HCT116 (cell line): Measurements from ENCODE around the gene OR10G3. TPM values are rescaled to one million over a fixed set of nuclear protein-coding genes. Genes with fewer than 3 reads are reported as not detected.
"Not testable (repeated sequence)": the region's sequence is repeated elsewhere in the genome, so short reads cannot be mapped to it uniquely, and the experiment has no call there.

ENCODE experiments used
- ATAC-seq: fragments of 200-7000 bp; cut with Tn5 transposase; 2 replicates; pipeline ENCODE4 v1.9.1; 2020; ENCODE audit warnings: mild to moderate bottlenecking, moderate library complexity
- BruUV-seq: library from RNA; stranded (reverse); fragments of 400-500 nt; replicated peaks from 2 replicates; lab custom pipeline; 2021; lab: Mats Ljungman, UMichigan
- CTCF ChIA-PET: fragments of 300-600 bp; sonication (Branson Sonifier 250); formaldehyde crosslinking; loops from one replicate; lab custom pipeline; 2021; ENCODE audit warnings: antibody characterized with exemption; lab: Charles Lee
- POLR2A ChIA-PET: fragments of 300-600, 350-600 bp; sonication (Branson Sonifier 250); formaldehyde crosslinking; loops from one replicate; lab custom pipeline; 2021; ENCODE audit warnings: antibody characterized with exemption; lab: Charles Lee
- RAD21 ChIA-PET, 2 experiments: fragments of 300-600 bp; sonication (Branson Sonifier 250); formaldehyde crosslinking; loops; one replicate each; lab custom pipeline; 2023; ENCODE audit warnings: low total read pairs in 2 of 2; ENCODE audit not compliant: uncharacterized antibody in 2 of 2, unreplicated experiment in 2 of 2, low non-redundant PET in 1 of 2; lab: Charles Lee
- DNase-seq: peaks from one replicate; pipeline ENCODE4 v3.0.0-alpha.2; 2010; ENCODE audit warnings: low read depth, low spot score
- H2AFZ ChIP-seq: fragments of 200-600 bp; shearing (Covaris generic), sonication (generic); 2 replicates; pipeline ENCODE4 v1.6.1; 2017; ENCODE audit warnings: low read depth, mixed run types, mixed read lengths, antibody characterized with exemption, low read length; ENCODE audit not compliant: poor library complexity, severe bottlenecking
- H3K27ac ChIP-seq: 2 replicates; pipeline ENCODE4 v1.5.1; 2012; ENCODE audit warnings: low read depth, low read length
- H3K27me3 ChIP-seq: fragments of 200-600 bp; sonication (generic); 2 replicates; pipeline ENCODE4 v1.6.1; 2016; ENCODE audit warnings: mixed run types, low read length, mixed read lengths; ENCODE audit not compliant: insufficient read depth
- H3K36me3 ChIP-seq, 2 experiments: fragments of 200-500 bp in 1 of 2; fragments of 200-600 bp in 1 of 2; sonication (Bioruptor generic) in 1 of 2; sonication (generic) in 1 of 2; 2 replicates each; pipeline versions ENCODE4 v1.5.1 to v1.6.1; 2014 to 2016; ENCODE audit warnings: low read length in 2 of 2, inconsistent platforms in 1 of 2, mixed read lengths in 1 of 2, mixed run types in 1 of 2; ENCODE audit not compliant: insufficient read depth in 2 of 2, control insufficient read depth in 1 of 2
- H3K4me1 ChIP-seq, 2 experiments: fragments of 200-600 bp in 1 of 2; sonication (generic) in 1 of 2; 2 replicates each; pipeline versions ENCODE4 v1.5.1 to v1.6.1; 2012 to 2017; ENCODE audit warnings: low read length in 2 of 2, inconsistent platforms in 1 of 2, mild to moderate bottlenecking in 1 of 2, mixed read lengths in 1 of 2, mixed run types in 1 of 2, moderate library complexity in 1 of 2; ENCODE audit not compliant: insufficient read depth in 2 of 2, control insufficient read depth in 1 of 2
- H3K4me2 ChIP-seq: fragments of 200-600 bp; sonication (generic); 2 replicates; pipeline ENCODE4 v1.6.1; 2017; ENCODE audit warnings: mixed run types, low read length, mixed read lengths
- H3K4me3 ChIP-seq, 2 experiments: fragments of 200-600 bp in 1 of 2; sonication (generic) in 1 of 2; replicated peaks in 1 of 2; 2 replicates each; pipeline ENCODE4 v1.5.1; 2011 to 2016; ENCODE audit warnings: low read length in 2 of 2, control low read depth in 1 of 2, low read depth in 1 of 2, mild to moderate bottlenecking in 1 of 2, mixed read lengths in 1 of 2, mixed run types in 1 of 2
- H3K79me2 ChIP-seq: fragments of 200-600 bp; sonication (generic); 2 replicates; pipeline ENCODE4 v1.6.1; 2017; ENCODE audit warnings: mild to moderate bottlenecking, mixed run types, low read length, moderate library complexity, mixed read lengths; ENCODE audit not compliant: insufficient read depth
- H3K9ac ChIP-seq: fragments of 200-600 bp; sonication (generic); 2 replicates; pipeline ENCODE4 v1.6.1; 2016; ENCODE audit warnings: low read length, mixed read lengths
- H3K9me2 ChIP-seq: fragments of 200-600 bp; sonication (generic), shearing (Covaris generic); 2 replicates; pipeline ENCODE4 v1.6.1; 2017; ENCODE audit warnings: mixed run types, mild to moderate bottlenecking, moderate library complexity; ENCODE audit not compliant: insufficient read depth
- H3K9me3 ChIP-seq, 2 experiments: fragments of 200-500 bp in 1 of 2; fragments of 200-600 bp in 1 of 2; sonication (Bioruptor generic) in 1 of 2; sonication (generic) in 1 of 2; 2 replicates each; pipeline ENCODE4 v1.6.1; 2014 to 2017; ENCODE audit warnings: low read length in 2 of 2, mixed read lengths in 2 of 2, inconsistent platforms in 1 of 2, low read depth in 1 of 2, mild to moderate bottlenecking in 1 of 2, mixed run types in 1 of 2, moderate library complexity in 1 of 2; ENCODE audit not compliant: control insufficient read depth in 1 of 2, insufficient read depth in 1 of 2
- H4K20me1 ChIP-seq: fragments of 200-600 bp; sonication (generic), shearing (Covaris generic); 2 replicates; pipeline ENCODE4 v1.6.1; 2017; ENCODE audit warnings: mixed run types, mild to moderate bottlenecking, moderate library complexity; ENCODE audit not compliant: insufficient read depth
- ATF3 ChIP-seq: IDR thresholded peaks from 2 replicates; pipeline ENCODE4 v1.6.1; 2012
- CBX3 ChIP-seq: IDR thresholded peaks from 2 replicates; pipeline ENCODE4 v1.6.1; 2012; ENCODE audit warnings: low read depth
- CEBPB ChIP-seq: IDR thresholded peaks from 2 replicates; pipeline ENCODE4 v1.6.1; 2012; ENCODE audit warnings: low read depth
- EGR1 ChIP-seq: IDR thresholded peaks from 2 replicates; pipeline ENCODE4 v1.6.1; 2012; ENCODE audit warnings: low read depth
- ELF1 ChIP-seq: IDR thresholded peaks from 2 replicates; pipeline ENCODE4 v1.6.1; 2012; ENCODE audit warnings: low read depth, borderline replicate concordance
- EZH2 ChIP-seq: fragments of 200-600 bp; sonication (generic); IDR thresholded peaks from 2 replicates; pipeline ENCODE4 v1.6.1; 2017; ENCODE audit warnings: antibody characterized with exemption, mixed run types
- EZH2phosphoT487 ChIP-seq: fragments of 200-600 bp; IDR thresholded peaks from 2 replicates; pipeline ENCODE4 v1.6.1; 2018; ENCODE audit warnings: antibody characterized with exemption, borderline replicate concordance
- FOSL1 ChIP-seq: IDR thresholded peaks from 2 replicates; pipeline ENCODE4 v1.6.1; 2012; ENCODE audit warnings: low read depth
- JUND ChIP-seq: IDR thresholded peaks from 2 replicates; pipeline ENCODE4 v1.6.1; 2012
- POLR2AphosphoS5 ChIP-seq: IDR thresholded peaks from 2 replicates; pipeline ENCODE4 v1.6.1; 2011; ENCODE audit warnings: mild to moderate bottlenecking, low read depth, low read length, moderate library complexity
- RAD21 ChIP-seq: IDR thresholded peaks from 2 replicates; pipeline ENCODE4 v1.6.1; 2012; ENCODE audit warnings: low read depth, mild to moderate bottlenecking
- REST ChIP-seq: IDR thresholded peaks from 2 replicates; pipeline ENCODE4 v1.6.1; 2012; ENCODE audit warnings: low read depth
- SP1 ChIP-seq: IDR thresholded peaks from 2 replicates; pipeline ENCODE4 v1.6.1; 2012; ENCODE audit warnings: low read depth
- YY1 ChIP-seq: IDR thresholded peaks from 2 replicates; pipeline ENCODE4 v1.6.1; 2011; ENCODE audit warnings: low read length, low read depth, moderate library complexity, mild to moderate bottlenecking; ENCODE audit not compliant: insufficient replicate concordance; ENCODE audit errors: extremely low read depth
- ZBTB33 ChIP-seq: IDR thresholded peaks from 2 replicates; pipeline ENCODE4 v1.6.1; 2011; ENCODE audit warnings: mild to moderate bottlenecking, low read length, moderate library complexity; ENCODE audit not compliant: insufficient replicate concordance; ENCODE audit errors: extremely low read depth
- ZFX ChIP-seq: fragments of 450-650 bp; IDR thresholded peaks from 2 replicates; pipeline ENCODE4 v1.6.1; 2017
- ZNF274 ChIP-seq: fragments of 200-500 bp; sonication (Bioruptor generic); IDR thresholded peaks from 2 replicates; pipeline ENCODE4 v1.6.1; 2014; ENCODE audit warnings: mild to moderate bottlenecking, low read depth, low read length, inconsistent platforms
- intact Hi-C: fragments of 100-400 bp; cut with micrococcal nuclease; formaldehyde crosslinking; loops from 2 replicates; pipeline ENCODE4 v1.10.0; 2022
- total RNA-seq: library from RNA; stranded (reverse); gene quantifications from one replicate; pipeline ENCODE4 v1.2.1, GENCODE V29; 2021; ENCODE audit not compliant: unreplicated experiment

Gene OR10G3
- total RNA-seq, 1 experiment from 2014 or later = not detected

- CTCF ChIA-PET = no interaction called here
- POLR2A ChIA-PET = no interaction called here
- Histone ChIP-seq H2AFZ (no peak overlapping the region), H3K9me3 (no peaks in the 10 kb centered on the region), H3K4me2 (no peak overlapping the region), H3K9me2 (no peaks in the 10 kb centered on the region), H3K36me3 (no peaks in the 10 kb centered on the region), H3K79me2 (no peaks in the 10 kb centered on the region), H3K4me3 (no peak overlapping the region), H3K27ac (no peak overlapping the region), H4K20me1 (no peaks in the 10 kb centered on the region), H3K4me1 (no peaks in the 10 kb centered on the region), H3K9ac (no peak overlapping the region), H3K27me3 (peaks cover 18% of the 10 kb centered on the region)
- RAD21 ChIA-PET = no interaction called here
- intact Hi-C loops = no loop called here
- no TSS peak for BruUV-seq
- no peak for TF ChIP-seq ATF3
- no peak for TF ChIP-seq EZH2
- no peak for TF ChIP-seq ZNF274
- TF ChIP-seq YY1 = no peak
- TF ChIP-seq JUND = no peak
- no peak for TF ChIP-seq POLR2AphosphoS5
- TF ChIP-seq CEBPB = no peak
- no peak for TF ChIP-seq FOSL1
- no peak for TF ChIP-seq REST
- no peak for TF ChIP-seq EGR1
- no peak for TF ChIP-seq EZH2phosphoT487
- TF ChIP-seq CBX3 = no peak
- TF ChIP-seq ELF1 = no peak
- no peak for TF ChIP-seq RAD21
- TF ChIP-seq ZFX = no peak
- no peak for TF ChIP-seq SP1
- TF ChIP-seq ZBTB33 = no peak
- no peak for DNase-seq
- no peak for ATAC-seq
These were observed 32.4 kb upstream of the OR10G3 start for GRCh38 chr14:21612324-21612723.

- intact Hi-C loops, POLR2A ChIA-PET, H3K36me3 ChIP-seq, H3K9me2 ChIP-seq, H3K4me2 ChIP-seq, H3K4me3 ChIP-seq, RAD21 ChIA-PET, ATAC-seq, BruUV-seq, CTCF ChIA-PET, H3K79me2 ChIP-seq, H4K20me1 ChIP-seq, DNase-seq, H3K4me1 ChIP-seq, H3K27me3 ChIP-seq, H3K27ac ChIP-seq, H3K9ac ChIP-seq, H2AFZ ChIP-seq, H3K9me3 ChIP-seq: not testable (repeated sequence)
These were observed 22.3 kb upstream of the OR10G3 start for GRCh38 chr14:21602181-21602580.
